ENCODE measurements around the gene CASK.
"Not testable (repeated sequence)": the region's sequence is repeated elsewhere in the genome, so short reads cannot be mapped to it uniquely, and the experiment has no call there.

CASK gene

DNA sequence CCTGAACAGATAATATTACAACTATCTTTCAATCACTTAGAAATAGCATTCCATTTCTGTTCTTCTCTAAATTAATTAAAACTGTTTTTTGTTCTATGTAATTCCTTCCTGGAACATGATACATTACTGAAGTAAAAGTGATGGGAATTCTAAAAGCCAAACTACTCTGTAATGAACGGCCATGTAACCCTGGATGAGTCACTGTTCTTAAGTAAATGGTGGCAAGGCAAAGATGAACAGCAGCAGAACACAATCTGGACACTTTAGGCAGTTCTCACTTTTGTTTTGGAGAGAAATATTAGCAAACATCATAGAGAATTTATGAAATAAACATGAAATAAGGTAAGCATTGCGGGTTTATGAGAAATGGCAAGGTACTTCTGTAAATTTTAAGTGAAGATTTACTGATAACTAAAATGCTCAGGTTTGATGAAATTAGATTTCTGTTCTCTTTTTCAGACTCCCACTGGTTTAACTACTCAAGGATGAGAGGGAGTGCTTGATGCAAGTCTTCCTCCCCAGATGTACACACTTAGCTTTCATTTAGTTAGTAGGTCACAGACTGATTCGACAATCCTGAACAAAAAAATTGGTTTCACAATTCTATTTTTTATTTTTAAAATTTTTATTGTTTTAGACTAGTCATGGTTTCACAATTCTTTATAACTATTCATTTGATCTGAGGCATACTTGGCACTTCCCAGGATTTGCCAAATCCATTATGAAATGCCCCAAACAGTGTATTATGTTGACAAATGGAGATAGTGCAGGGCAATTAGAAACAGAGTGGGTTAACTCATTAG is 200.3 kb downstream of the CASK start:
- no peak for DNase-seq

DNA sequence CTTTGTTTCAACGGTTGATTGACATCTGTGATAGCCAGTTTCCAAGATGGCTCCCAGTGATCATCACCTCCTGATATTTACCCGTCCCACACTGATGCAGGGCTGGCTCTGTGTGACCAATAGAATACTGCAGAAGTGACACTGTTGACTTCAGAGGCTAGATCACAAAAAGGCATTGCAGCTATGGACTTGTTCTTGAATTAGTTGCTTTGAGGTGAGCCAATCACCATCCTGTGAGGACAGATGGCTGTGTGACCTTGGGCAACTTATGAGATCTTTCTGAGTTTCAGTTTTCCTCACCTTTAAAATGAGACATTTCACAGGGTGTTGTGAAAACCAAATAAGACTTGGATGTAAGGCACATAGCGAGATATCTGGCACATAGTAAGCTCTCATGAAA is 201.1 kb downstream of the CASK start:
- DNase-seq: no peak

DNA sequence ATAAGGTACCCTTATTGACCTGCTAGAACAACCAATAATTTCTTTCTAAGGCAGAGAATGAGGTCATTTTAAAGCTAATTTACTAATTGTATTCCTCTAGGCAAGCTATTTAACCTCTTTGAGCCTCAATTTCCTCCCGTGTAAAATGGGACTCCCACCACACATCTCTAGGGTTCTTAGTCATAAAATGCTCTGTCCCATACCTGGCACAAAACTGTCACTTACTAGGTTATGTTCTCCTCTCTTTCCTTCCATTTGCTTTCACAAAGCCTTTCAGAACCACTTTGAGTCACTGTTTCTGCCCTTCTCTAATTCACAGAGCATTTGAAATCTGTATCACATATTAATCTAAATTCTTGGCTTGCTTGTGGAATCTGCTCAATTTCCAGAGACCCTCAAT is 201.8 kb downstream of the CASK start:
- no peak for DNase-seq

DNA sequence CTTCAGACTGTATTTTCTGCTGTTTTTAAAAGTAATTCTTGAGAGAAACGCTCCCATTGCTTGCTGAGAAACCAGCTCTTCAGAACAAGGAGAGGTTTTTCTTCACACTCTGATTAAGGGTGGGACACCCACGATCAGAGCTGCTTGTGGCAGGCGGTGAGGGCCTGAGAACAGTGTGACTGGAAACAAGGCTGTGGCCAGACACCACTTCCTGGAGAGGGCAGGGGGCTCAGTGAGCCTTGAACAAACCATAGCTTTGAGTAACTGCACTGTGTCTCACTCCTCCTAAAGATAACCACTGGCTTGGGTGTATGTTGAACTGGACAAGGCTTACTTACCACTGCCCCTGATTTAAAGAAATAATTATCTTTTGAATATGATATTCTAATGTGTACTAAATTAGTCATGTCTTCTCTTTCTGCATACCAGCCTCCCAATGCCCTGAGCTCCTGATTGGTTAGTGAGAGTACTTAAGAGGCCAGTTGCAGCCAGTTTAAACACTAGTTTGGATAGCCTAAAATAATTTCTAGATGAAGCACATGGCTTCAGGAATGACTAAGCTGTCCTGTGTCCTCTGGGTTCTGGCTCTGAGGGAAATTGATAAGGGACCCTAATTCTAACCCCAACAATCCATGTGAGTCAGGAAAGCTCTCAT is 203.1 kb downstream of the CASK start:
- no peak for DNase-seq

DNA sequence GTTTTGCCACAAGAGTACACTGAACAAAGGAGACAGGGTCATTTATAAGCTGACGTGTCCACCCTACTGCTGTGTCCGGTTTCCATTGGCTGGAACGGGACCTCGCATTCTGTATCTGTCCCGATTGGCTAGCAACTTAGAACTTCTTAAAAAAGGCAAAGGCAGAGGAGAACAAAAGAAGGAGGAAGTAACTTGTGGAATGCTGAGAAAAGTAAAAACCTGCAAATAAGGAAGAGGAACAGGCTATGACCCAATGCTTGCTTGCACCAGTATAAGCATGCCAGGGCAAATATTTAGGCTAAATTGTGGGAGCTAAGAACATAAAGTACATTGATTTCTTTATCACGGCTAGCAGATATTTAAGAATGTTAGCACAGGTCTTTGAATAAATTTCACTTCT is 203.7 kb downstream of the CASK start:
- not testable (repeated sequence) for DNase-seq

DNA sequence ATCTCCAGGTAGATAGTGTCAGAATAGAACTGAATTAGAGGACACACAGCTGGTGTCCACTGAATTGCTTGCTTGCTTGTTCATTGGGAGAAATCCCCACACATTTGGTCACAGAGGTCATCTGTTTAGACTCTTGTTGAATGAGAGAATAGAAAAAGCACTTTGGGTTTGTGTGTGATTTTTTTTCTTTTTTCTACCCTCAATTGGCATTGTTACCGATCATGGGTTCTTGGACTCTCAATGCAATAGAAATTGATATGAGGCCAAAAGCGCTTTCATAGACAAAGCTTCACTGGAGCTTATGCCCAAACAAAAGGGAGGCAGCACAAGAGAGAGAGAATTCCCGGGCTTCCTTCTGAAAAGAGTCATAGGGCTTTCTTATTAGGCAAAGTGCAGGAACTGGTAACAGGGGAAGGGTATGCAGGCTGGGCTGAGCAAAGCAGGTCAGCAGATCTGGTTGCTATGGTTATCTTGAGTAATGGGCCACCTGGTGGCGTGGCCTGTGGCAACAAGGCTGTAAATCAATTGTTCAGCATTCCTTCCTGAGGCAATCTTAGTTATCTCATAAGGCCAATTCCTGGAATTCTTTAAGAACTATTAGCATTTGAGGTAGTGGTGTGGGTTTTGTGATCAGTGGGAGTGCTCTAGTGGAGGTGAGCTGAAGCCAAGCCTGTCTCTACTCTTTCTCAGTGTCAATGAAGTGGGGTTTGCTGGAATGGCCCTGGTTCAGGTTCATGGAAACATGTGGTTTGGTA is 204.7 kb downstream of the CASK start:
- no peak for DNase-seq

DNA sequence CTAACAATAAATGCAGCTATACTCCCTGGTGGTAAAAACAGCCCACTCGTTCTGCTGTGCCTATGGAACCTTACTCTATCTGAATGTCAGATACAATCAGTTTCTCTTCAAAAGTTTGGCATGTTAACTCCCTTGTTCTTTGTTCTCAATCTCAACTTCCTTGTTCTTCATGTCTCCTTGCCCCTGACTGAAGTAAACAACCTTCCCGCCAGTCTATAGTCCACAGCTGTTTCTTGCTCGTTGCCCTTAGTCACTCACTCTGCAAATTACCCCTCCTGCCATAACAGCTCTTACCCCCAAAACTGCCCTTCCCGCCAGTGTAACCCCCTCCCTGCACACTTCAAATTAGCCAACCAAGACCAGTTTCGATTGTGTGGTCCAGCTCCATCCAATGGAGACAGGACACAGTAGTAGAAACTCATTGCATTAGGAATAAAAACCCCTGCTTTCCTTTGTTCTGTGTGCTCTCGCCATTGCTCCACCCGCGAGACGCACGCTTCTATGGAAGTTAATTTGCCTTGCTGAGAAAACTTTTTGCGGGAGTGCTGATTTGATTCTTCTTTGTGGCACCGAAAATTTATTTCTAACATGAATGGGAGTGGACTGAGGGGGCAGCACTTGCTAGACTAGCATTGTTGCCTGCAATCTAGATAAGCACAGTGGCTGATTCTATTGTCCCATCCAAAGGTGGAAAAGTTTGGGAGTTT is 206.4 kb downstream of the CASK start:
- no peak for DNase-seq

DNA sequence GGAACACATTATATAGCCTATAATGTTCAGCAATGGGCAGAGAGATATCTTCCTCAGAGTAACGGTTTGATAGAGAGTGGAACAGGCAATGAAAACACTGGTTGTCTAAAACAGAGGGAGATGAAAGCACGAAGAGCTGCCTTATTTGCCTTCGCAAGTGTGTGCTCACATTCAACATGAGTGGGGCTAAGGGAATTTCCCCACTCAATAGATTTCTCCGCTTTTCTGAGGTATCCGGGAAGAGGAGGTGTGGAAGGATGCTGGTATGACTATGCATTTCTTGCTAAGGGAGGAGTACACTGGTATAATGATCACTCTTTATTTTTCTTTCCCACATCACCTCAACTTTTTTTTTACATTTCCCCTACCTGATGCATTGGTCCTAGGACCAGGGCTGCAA is 207.1 kb downstream of the CASK start:
- no peak for DNase-seq

DNA sequence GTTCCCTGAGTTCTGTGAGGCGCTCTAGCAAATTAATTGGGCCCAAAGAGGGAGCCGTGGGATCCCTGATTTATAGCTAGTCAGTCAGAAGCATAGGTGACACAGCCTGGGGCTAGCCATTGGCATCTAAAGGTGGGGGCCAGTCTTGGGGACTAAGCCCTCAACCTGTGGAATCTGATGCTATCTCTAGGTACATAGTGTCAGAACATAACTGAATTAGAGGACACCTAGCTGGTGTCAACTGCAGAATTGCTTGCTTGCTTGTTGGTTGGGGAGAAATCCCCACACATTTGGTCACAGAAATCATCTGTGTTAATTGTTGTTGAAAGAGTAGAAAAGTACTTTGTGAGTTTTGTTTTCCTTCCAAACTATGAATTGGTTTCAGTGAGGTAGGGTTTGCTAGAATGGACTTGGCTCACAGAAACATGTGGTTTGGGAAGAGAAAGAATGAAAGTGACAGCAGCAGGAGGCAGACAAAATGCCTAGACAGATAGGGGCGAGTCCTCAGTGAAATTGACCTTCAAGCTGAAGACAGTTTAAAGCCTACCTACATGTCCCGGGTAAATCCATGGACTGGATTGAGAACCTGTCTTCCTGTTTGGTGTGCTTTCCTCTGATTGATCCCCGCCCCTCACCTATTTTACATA is 212.2 kb downstream of the CASK start:
- DNase-seq: no peak

DNA sequence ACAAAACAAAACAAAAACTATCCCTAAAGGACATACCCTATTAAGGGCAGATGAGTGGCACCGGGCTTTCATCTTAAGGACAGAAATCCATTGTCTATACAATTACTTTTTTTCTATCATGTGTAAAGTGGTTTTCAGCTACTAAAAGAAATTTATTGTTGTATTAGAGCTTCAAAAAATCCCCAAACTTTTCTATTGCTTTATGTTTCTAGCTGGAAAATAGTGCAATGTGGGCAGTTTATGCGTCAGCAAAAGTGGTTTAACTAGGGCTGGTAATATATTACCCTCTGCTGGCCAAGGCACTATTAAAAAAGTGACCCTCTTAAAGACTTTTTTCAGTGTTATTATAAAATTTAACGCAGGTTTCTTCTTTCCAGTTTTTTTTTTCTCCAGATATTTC is 214.9 kb downstream of the CASK start:
- no peak for DNase-seq

DNA sequence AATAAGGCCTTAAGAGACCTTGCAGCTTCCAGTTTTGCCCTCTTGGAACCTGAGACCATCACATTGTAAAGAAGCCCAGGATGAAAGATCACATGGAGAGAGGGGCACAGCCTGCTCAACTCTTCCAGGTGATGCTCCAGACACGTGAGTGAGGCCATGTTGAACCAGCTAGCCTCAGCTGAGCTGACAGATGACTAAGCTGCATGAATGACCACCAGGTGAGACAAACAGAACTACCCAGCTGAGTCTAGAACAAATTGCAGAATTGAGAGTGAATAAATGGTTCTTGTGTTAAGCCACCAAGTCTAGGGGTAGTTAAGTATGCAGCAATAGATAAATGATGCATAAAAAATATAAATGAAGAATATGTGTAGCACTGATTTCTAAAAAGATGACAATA is 216.1 kb downstream of the CASK start:
- DNase-seq: no peak

DNA sequence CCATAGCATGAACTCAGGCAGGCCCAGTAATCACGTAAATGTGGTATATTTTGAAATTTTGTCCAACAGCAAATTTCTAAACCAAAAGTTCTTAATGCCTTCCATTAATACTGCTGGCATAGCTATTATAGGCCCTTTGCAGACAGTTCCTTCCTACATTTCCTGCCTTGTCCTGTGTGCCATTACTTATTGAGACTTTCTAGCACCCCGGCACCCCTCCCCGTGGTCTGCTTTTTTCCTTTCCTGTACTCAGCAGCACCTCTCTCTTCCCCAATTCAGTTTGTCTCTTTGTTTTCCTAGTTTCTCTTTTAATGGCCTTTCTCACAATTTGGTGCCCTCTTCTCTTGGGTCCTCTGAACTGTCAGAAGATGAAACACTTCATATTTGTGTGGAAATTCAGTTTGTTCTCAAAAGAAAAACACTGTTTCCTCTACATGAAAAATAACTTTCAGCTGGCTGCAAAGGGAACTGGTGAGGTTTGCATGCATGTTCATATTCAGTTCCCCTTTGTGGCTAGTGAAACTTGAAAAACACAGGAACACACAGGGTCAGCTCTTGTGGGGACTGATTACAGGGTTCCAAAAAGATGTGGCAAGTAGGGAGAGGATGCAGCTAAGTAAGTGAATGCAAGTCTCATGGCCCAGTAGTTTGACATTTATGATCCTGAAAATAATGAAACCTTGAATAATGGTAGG is 217.5 kb downstream of the CASK start:
- no peak for DNase-seq

DNA sequence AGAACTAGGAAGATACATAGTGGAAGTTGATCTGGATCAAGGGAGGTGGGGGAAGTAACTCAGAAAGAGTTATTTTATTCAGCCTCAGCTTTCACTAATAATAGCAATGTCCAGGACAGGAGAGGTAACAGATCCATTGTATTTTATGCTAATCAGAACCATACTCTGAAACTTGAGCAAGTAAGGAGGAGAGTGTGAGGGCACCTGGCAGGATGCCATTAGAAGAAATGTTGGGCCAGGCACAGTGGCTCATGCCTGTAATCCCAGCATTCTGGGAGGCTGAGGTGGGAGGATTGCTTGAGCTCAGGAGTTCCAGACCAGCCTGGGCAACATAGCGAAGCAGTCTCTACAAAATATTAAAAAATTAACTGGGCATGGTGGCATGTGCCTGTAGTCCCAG is 218.3 kb downstream of the CASK start:
- no peak for DNase-seq

DNA sequence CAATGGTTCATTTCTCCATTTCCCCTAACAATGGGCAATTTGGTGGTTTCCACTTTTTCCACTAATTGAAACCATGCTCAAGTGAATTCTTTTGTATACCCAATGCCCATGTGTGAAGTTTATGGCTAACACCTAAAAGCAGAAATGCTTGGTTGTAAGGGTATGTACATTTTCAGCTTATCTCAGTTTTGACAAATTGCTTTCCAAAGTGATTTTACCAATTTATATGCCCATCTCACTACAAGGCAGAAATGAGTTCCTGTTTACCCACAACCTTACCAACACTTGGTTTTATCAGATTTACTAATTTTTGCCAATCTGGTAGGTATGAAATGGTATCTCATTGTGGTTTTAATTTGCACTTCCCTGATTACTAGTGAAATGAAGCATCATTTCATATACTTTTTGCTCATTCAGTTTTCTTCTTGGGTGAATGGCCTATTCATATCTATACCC is 219.8 kb downstream of the CASK start:
- no peak for DNase-seq

DNA sequence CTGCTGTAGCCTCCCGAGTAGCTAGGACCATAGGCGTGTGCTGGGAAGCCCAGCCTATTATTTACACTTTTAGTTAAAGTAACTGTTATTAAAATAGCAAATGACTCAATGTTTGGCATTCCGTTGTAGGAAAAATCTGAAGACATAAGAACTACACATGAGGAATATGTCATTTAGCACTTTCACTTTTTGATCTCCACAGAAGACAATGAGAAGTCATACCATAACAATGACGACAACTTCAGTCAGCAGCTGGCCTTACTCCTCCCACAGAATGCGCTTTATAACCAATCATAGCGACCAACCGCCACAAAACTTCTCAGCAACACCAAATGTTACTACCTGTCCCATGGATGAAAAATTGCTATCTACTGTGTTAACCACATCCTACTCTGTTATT is 227.9 kb downstream of the CASK start:
- no peak for DNase-seq

DNA sequence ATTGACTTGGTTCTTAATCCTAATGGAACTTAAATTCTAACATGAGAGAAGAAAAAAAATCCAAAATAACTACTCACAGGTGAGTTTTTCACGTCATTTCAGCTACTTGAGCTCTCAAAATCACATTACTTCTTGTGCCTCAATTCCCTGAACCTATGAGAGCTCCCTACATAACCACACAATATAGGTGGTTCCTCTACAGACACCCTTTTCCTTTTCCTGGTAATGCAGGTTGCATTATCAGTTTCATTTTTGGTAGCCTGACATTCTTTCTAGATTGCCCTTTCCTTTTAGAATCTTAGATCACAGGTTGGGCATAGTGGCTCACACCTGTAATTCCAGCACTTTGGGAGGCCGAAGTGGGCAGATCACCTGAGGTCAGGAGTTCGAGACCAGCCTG is 230.3 kb downstream of the CASK start:
- no peak for DNase-seq

DNA sequence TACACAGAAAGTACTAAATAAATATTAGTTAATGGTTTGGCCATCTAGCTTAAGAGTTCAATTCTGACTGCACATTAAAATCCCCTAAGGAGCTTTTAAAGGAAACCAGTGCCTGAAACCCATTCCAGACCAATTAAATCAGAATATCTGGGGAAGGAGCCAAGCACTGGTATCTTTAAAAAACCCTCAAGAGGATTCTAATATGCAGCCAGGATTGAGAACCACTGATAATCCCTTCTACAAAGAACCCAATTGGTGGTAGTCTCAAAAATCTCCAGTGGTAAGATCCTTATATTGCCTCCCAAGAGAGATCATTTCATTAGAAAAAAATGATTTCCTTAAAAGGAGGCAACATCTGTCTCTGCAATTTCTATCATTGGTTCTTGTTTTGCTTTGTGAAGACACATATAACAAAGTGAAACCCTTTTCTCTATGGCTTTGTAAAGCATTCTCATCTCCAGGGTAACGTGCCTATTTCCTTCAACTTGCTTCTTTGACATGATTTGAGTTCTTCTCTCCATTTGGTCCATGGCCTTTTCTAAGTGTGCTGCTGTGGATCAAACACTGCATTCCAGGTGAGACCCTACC is 231.1 kb downstream of the CASK start:
- no peak for DNase-seq

DNA sequence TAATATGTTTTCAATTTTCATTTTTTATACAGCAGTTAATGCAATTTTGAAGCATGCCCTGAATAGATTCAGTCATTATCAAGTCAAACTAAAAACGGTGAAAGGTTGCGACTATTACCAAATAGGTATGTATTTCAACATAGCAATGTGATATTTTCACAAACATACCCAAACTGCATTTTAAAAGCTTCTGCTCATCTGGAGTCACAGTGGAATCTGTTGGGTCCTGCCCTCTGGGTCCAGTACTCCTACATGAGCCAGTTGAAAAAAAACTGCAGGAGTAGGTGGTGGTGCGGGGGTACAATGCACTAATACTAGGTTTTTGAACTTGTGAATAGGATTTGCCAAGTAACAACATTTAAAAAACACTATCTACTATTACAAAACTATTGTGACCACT is 233.6 kb downstream of the CASK start:
- no peak for DNase-seq

DNA sequence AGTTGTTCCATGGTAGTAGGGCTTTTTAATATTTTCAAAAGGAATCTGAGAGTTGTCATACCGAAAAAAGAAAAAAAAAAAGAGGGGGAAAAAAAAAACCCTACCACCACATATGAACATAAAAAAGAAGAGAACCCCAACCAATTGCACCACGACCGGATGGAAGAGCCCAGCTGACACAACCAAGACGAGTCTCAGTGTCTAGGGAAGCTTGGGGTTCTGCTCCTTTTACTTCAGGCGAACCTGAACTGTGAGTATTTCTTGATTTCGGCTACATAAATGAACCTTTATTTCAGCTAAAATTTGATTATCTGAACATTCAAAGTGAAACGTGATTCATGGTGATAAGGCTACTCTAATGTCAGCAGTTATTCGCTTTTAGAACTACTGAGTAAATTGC is 234.5 kb downstream of the CASK start, which contains the start of gene GPR34:
Gene GPR34 (plus strand): TSS at position 139 of the 400 bp plus-strand sequence. CDS start 6,661 bp downstream, outside the sequence.
- DNase-seq: no peak

DNA sequence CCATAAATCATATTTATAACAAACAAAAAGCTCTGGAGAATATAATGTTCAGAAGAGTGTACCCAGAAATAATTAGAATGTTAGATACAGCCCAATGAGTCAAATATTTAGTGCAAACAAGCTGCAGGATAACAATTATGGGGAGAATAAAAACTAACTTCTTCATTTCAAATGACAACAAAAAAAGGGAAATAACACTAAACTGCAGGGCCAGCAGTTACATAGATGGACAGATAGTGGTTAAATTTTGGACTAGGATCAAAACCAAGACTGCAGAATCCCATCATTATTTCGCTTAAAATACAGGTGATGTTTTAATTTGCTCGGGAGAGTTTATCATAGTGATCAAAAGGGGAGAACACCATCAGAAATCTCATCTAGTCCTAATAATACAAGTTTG is 235.2 kb downstream of the CASK start:
- DNase-seq: no peak

DNA sequence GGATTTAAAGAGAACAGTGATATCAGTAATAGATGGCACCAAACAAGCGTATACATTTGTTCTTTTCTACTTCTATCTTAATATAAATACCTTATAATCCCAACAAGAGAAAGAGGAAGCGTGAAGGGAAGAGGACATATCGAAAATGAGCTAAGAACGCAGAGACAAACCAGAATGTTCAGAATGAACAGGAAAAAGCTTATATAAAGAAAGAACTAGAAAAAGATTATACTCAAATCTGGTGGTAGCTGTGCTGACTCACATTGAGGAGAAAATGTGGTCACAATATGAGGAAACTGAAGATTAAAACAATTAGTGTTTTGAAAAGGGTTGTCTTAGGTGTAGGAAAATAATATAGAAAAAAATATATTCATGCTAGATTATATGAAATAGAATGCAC is 236.6 kb downstream of the CASK start:
- DNase-seq: no peak

DNA sequence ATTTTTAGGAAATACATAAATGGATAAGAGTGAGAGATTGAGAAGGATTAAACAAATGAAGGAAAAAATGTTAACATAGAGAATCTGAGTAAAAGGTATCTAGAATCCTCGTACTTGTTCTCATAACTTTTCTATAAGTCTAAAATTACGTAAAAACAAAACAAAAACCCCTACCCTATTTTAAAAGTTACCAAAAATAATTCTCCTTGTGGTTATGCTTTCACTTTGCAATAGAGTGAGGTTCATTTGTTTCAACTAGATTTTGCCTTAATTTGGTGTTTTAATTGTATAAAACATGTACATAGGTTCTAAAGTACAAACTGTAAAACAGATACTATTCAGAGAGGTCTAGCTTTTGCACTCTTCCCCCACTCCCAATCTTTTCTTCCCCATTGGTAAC is 238.4 kb downstream of the CASK start:
- no peak for DNase-seq
